ENCODE measurements around the gene FRAT1. TPM values are rescaled to one million over a fixed set of nuclear protein-coding genes. Genes with fewer than 3 reads are reported as not detected.

Gene FRAT1
- polyA plus RNA-seq, 6 donors from 2014 or later, result 7.4 to 15.7 (median 10.8) TPM

DNA sequence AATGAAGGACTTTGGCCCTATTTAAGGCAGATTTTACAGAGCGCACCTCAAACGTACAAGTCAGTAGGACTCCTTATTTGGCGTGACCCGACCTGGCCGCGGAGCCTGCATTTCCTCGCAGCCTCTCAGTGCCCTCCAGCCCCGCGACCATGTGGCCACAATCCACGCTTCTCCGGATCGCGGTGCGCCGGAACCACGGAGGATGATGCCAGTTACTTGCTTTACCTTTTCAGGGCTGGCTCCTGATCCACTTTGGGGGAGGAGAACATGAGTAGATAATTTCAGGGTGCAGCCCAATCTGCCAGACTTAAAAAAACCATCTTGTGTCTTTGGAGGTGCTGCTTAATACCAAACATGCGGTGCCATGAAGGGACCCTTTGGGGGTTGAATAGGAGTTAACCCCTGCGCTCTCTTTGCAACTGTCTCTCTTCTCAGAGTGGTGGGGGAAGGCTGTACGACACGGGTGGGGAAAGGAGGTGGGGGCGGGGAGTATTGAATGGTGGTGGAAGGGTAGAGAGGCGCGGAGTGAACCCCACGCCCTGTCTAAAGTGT lies 1.5 kb downstream of the FRAT1 start:
- ATAC-seq (ENCODE audit: low read depth in 2 of 2), result peak in 1 of 2 donors; percentile 2
- no peaks in the 10 kb centered on the region for H3K36me3 Mint-ChIP-seq
- H3K27ac Mint-ChIP-seq, result peak overlapping the region; percentile 86 to 99 (median 96)

DNA sequence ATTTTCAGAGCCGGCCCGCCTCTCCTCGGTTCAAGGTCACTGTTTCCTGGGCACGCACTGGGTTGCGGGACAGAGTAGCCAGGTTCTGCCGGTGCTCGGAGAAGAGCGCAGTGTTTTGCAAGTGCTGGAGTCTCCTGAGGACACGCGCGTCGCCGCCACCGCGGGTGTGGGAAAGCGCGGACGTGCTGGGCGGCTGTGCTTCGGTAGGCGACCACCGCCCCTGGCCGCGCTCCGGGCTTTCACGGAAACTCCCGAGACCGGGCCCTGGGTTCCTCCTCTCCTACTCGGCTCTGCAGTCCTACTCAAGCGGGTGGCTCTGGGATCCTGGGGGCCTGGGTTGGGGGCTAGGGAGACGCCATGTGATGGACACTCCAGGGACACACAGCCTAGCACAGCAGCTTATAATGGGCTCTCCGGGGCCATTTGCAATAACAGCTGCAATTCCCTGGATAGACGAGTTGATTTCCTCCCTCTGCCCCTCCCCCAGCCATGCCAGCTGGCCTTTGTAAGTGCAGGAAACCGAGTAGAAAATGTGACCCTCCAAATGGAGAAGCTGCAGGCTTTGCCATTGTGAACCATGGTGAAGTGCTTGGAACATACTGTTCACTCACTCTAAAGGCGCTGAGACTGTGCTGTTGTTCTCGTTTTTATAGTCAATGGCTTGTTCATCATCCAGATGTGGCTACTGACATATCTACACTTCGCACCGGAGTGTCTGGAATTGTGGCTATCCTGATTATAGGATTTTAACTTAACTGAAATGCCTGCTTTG lies 2.1 kb downstream of the FRAT1 start:
- Mint-ChIP-seq H3K36me3 (no peaks in the 10 kb centered on the region), H3K27ac (peak overlapping the region; percentile 64 to 99 (median 92)), H3K4me1 (peaks cover 27 to 46% (median 28%) of the 10 kb centered on the region in 3 donors), H3K4me3 (peak overlapping the region; percentile 84 to 95 (median 94)), H3K9me3 (no peaks in the 10 kb centered on the region), H3K27me3 (no peaks in the 10 kb centered on the region)
- DNase-seq (peak; percentile 15), ATAC-seq (ENCODE audit: low read depth in 2 of 2) (no peak)

More for the DNA sequence above, 1.5 kb downstream of the FRAT1 start:
- H3K4me3 Mint-ChIP-seq, result peak overlapping the region; percentile 84 to 95 (median 94)
- DNase-seq, result no peak
- no peaks in the 10 kb centered on the region for H3K9me3 Mint-ChIP-seq
- H3K27me3 Mint-ChIP-seq, result no peaks in the 10 kb centered on the region
- H3K4me1 Mint-ChIP-seq, result peaks cover 24 to 42% (median 28%) of the 10 kb centered on the region in 3 donors

DNA sequence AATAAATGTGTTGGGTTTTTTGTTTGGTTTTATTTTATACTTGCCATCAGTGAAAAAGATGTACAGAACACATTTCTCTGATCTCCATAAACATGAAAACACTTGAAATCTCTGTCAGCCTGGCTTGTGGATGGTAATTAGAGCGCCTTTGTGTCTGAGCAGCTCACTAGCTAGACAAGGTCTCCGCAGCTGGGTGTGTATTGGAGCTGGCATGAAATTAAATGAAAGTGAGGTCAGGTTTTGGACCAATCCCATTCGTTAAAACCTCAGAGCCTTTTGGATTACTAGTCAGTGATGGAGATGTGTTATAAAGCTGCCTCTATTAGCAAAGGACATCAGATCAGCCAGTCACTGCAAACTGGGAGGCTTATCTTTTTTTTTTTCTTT lies 2.7 kb downstream of the FRAT1 start:
- Mint-ChIP-seq H3K27me3 (no peaks in the 10 kb centered on the region), H3K36me3 (no peaks in the 10 kb centered on the region), H3K9me3 (no peaks in the 10 kb centered on the region), H3K4me1 (peaks cover 28 to 46% (median 29%) of the 10 kb centered on the region in 3 donors), H3K4me3 (peak overlapping the region; percentile 26 to 94 (median 88)), H3K27ac (peak overlapping the region in 4 of 6 donors; percentile 60 to 99 (median 90))
- DNase-seq, result no peak
- no peak for ATAC-seq (ENCODE audit: low read depth in 2 of 2)

DNA sequence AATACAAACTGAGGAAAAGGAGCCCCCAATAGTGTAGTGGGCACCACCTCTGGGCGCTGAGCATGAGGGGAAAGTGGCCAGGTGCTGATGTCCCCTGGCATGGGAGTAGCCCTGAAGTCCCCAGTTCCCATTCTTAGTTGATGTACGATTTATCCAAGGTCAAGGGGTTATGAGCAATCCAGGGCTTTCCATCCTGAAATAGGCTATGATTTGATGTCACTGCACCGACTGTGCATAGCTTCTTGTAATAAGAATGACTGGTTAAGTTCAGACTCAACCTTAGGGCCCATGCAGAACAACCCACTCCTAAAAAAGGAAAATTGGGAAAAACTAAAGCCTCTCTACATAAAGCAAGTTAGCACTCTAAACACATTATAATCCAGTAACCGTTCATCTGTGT lies 4.4 kb downstream of the FRAT1 start:
- peaks cover 27 to 49% (median 32%) of the 10 kb centered on the region in 3 donors for H3K4me1 Mint-ChIP-seq
- ATAC-seq (ENCODE audit: low read depth in 2 of 2) (no peak), DNase-seq (no peak)
- peak overlapping the region in 2 of 8 donors; percentile 25 for H3K4me3 Mint-ChIP-seq
- no peaks in the 10 kb centered on the region for H3K27me3 Mint-ChIP-seq
- no peaks in the 10 kb centered on the region for H3K9me3 Mint-ChIP-seq
- peaks cover 0 to 3% of the 10 kb centered on the region in 2 donors for H3K36me3 Mint-ChIP-seq
- H3K27ac Mint-ChIP-seq, result peak overlapping the region in 1 of 6 donors; percentile 57

DNA sequence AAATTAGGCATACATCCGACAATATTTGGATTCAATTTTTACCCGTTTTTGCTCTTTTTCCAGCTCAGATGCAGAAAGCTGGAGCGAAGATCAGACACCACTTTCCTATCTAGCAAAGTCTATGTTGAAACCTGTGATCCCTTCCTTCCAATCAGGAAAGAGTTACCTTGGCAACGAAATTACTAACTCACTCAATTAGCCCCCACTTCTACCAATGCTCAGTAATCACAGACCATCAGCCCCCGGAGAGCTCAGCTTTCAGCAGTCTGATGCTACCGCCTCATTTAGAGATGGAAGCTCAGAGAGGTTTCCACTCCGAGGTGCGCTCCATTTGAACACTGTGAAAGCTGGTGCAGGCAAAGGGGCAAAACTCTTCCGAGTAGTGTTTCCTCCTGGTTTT lies 6.7 kb downstream of the FRAT1 start:
- H3K27ac Mint-ChIP-seq, result peak overlapping the region in 1 of 6 donors; percentile 16
- DNase-seq (no peak), ATAC-seq (ENCODE audit: low read depth in 2 of 2) (no peak)
- H3K4me3 Mint-ChIP-seq, result peak overlapping the region in 1 of 8 donors; percentile 21
- peaks cover 0 to 7% of the 10 kb centered on the region in 2 donors for H3K36me3 Mint-ChIP-seq
- H3K4me1 Mint-ChIP-seq, result peaks cover 27 to 57% (median 35%) of the 10 kb centered on the region in 3 donors
- no peaks in the 10 kb centered on the region for H3K9me3 Mint-ChIP-seq
- no peaks in the 10 kb centered on the region for H3K27me3 Mint-ChIP-seq

DNA sequence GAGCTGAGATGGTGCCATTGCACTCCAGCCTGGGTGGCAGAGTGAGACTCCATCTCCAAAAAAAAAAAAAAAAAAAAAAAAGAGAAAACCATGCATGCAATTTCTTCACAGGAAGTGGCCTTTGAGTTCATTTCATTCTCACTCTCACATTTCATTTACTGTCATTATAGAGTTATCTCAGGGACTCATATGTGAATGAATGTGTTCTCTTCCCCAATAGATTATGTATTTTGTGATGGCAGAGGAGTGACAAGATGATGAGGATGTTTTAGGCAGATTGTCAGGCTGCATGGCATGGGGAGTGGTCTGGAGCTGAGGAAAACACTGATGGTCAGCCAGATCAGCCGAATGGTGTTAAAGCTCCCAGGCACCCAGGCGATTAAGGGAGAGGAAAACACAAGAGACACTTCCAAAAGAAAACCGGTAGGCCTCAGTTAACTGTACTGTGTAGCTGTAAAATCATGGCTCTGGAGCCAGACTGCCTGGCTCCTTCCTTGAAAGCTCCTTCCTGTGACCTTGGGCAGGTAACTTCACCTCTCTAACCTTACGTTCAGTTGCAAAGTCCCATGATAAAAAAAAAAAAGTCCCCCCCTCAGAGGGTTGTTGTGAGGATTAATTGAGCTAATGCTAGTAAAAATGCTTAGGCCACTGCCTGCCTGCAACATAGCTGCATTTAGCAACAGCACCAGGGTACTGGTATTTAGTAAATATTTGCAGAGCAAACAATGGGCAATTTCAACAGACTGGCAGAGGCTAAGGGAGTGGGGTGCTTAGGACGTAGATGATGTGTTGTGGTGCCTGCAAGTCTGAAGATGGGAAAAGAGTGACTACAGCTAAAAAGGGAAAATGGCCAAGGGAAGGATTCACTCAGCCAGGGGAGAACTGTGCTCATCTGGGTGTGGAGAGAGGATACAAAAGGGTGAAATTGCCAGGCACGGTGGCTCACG lies 8.6 kb downstream of the FRAT1 start:
- H3K27me3 Mint-ChIP-seq, result no peaks in the 10 kb centered on the region
- peak overlapping the region in 1 of 8 donors; percentile 0 for H3K4me3 Mint-ChIP-seq
- no peak for DNase-seq
- no peaks in the 10 kb centered on the region for H3K9me3 Mint-ChIP-seq
- H3K27ac Mint-ChIP-seq, result peak overlapping the region in 3 of 6 donors; percentile 37 to 90 (median 75)
- H3K4me1 Mint-ChIP-seq, result peaks cover 35 to 57% (median 39%) of the 10 kb centered on the region in 3 donors
- no peak for ATAC-seq (ENCODE audit: low read depth in 2 of 2)
- peaks cover 0 to 7% of the 10 kb centered on the region in 2 donors for H3K36me3 Mint-ChIP-seq

DNA sequence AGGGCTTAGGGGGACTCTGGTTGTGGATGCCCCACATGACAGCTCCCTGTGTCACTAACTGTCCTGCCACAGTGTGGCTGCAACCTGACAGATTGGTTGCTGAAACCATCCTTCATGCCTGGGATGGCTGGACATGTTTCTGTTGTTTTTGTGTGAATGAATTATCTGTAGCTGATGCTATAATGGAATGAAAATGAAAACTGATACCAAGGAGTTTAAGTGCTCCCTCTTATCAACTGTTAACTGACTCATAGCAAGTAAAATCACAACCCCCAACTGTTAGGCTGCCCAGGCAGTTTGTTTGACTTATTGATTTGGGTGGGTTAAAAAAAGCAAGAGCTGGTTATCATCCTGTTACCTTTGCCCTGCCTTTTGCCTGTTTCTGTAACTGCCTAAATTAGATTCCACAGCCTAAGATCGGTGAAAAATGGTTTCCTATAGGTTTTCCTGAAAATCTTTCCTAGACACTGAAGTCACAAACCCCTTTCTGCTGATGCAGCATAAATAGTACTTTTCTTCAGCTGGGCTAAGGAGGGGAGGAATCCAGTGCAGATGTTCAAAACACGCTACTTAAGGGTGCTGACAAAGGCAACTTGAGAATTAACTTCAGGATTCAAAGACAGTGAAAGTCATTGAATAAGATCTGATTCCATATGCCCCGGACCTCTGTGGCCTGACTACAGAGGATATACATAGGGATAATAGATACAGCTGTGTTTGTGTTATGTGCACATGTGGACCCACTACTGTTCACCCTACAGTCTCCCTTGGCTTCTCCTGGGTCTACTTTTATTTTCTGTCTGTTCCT lies 9.8 kb downstream of the FRAT1 start:
- Mint-ChIP-seq H3K9me3 (no peaks in the 10 kb centered on the region), H3K4me1 (peaks cover 44 to 63% (median 49%) of the 10 kb centered on the region in 3 donors), H3K36me3 (peaks cover 6 to 13% of the 10 kb centered on the region in 2 donors), H3K4me3 (peak overlapping the region in 1 of 8 donors; percentile 34), H3K27ac (peak overlapping the region in 1 of 6 donors; percentile 69), H3K27me3 (no peaks in the 10 kb centered on the region)
- DNase-seq (no peak), ATAC-seq (ENCODE audit: low read depth in 2 of 2) (no peak)

DNA sequence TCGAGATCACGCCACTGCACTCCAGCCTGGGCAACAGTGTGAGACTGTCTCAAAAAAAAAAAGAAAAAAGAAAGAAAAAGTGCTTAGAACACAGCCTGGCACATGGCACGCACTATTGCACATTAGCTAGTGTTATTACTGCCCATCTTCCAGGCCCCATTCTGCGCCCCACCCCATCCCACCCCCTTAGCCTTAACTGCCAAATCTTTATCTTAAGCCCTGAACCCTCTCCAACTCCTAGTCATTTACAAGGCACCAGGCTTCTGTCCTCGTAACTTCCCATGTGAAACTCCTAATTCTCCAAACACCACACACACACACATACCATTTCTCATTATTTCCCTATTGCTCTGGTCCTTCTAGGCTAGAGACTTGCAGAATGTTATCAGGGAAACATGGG lies 10.7 kb downstream of the FRAT1 start:
- H3K27me3 Mint-ChIP-seq, result no peaks in the 10 kb centered on the region
- H3K36me3 Mint-ChIP-seq, result peaks cover 6 to 13% of the 10 kb centered on the region in 2 donors
- H3K27ac Mint-ChIP-seq, result peak overlapping the region in 4 of 6 donors; percentile 21 to 69 (median 58)
- no peaks in the 10 kb centered on the region for H3K9me3 Mint-ChIP-seq
- DNase-seq, result no peak
- peaks cover 44 to 63% (median 49%) of the 10 kb centered on the region in 3 donors for H3K4me1 Mint-ChIP-seq
- no peak for ATAC-seq (ENCODE audit: low read depth in 2 of 2)
- peak overlapping the region in 2 of 8 donors; percentile 70 to 75 for H3K4me3 Mint-ChIP-seq

DNA sequence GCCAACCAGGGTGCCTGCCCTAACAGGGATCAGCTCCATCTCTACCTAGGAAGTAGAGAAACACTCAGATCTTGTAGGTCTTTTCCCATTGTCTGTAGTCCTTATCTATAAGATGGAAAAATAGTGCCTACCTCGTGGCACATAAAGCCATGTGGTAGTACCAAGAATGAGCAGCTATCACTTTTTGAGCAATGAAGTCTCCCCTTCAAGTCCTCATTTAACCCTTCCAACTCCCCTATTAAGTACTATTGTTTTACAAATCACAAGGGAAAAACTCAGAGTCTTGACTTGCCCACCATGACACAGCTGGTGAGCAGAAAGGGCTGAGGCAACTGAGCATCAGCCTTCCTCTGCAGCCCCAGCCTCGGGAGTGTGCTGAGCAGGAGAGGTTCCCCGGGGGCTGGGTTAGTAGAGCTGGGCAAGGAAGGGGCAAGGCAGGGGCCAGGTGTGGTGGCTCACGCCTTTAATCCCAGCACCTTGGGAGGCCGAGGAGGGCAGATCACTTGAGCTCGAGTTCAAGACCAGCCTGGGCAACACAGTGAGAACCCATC lies 12.2 kb downstream of the FRAT1 start:
- H3K9me3 Mint-ChIP-seq, result no peaks in the 10 kb centered on the region
- DNase-seq (no peak), ATAC-seq (ENCODE audit: low read depth in 2 of 2) (no peak)

DNA sequence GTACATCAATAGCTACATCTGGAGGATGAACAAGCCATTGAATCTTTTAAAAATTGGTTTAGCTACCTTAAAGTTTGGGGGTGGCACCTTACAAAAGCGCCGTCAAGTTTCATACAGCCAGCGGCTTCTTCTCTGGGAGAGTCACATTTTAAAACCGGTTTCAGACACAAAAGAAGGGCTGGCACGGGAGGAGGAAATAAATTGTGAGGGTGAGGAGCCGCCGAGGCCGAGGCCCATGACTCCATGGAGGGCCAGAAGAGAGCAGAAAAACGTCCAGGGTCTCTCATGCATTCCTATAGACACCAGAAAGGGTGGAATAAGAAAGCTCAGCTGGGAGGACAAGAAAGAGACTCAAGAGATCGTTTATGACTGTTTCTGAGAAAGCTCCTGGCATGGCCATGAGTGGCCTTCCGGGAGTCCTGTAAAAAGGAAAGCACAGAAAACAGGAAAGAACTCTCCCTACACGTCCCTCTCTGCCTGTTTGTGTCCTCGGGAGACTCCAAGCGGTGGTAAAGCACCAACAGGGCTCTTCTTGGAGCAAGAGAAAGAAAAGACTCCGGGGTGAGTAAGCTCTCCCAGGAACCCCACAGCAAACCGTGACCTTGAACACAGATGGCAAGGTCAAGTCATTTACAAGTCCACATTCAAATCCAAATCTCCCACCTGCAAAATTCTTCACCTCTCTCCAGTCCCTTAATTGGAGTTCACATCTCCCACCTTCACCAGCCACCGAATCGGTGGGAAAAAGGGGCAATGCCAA lies 13.7 kb downstream of the FRAT1 start:
- Mint-ChIP-seq H3K4me1 (peaks cover 38 to 60% (median 49%) of the 10 kb centered on the region in 3 donors), H3K27me3 (no peaks in the 10 kb centered on the region), H3K4me3 (peak overlapping the region; percentile 82 to 97 (median 94)), H3K9me3 (no peaks in the 10 kb centered on the region), H3K27ac (peak overlapping the region; percentile 78 to 98 (median 88)), H3K36me3 (peaks cover 6 to 13% of the 10 kb centered on the region in 2 donors)
- ATAC-seq (ENCODE audit: low read depth in 2 of 2) (no peak), DNase-seq (no peak)

More for the DNA sequence above, 12.2 kb downstream of the FRAT1 start:
- Mint-ChIP-seq H3K27me3 (no peaks in the 10 kb centered on the region), H3K4me3 (peak overlapping the region in 7 of 8 donors; percentile 75 to 97 (median 93)), H3K4me1 (peaks cover 40 to 65% (median 49%) of the 10 kb centered on the region in 3 donors), H3K27ac (peak overlapping the region in 4 of 6 donors; percentile 9 to 82 (median 48)), H3K36me3 (peaks cover 6 to 13% of the 10 kb centered on the region in 2 donors)

DNA sequence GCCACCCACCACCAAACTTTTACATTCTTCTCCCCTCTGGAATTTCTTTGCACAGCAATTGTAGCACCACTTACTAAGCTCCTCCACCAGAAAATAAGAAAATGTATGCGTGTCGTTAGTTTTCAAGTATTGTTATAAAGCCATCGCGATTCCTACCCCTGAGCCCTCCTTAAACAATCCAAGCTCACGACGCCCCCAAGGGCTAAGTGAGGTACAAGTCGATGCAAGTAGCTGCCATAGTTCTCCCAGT lies 14.2 kb downstream of the FRAT1 start:
- Mint-ChIP-seq H3K9me3 (no peaks in the 10 kb centered on the region), H3K4me1 (peaks cover 34 to 55% (median 49%) of the 10 kb centered on the region in 3 donors), H3K27ac (peak overlapping the region; percentile 79 to 98 (median 90)), H3K36me3 (peaks cover 6 to 10% of the 10 kb centered on the region in 2 donors), H3K27me3 (no peaks in the 10 kb centered on the region), H3K4me3 (peak overlapping the region; percentile 82 to 97 (median 94))
- ATAC-seq (ENCODE audit: low read depth in 2 of 2) (no peak), DNase-seq (no peak)

All from naive B cell (primary cell).